Measurements from ENCODE around the gene TIPARP. TPM values are rescaled to one million over a fixed set of nuclear protein-coding genes. Genes with fewer than 3 reads are reported as not detected.
A peak's percentile ranks its signal among the peaks of the same experiment; 100 is the strongest.

The TIPARP gene
- total and polyA plus RNA-seq, 2 of the 13 experiments (the other 11 are each of a cell fraction or from before 2014, with no cell fraction given), result 7.3 to 19.7 TPM

GRCh38 chr3:156749244-156749643 is 74.9 kb downstream of the TIPARP start (continued):
- peak; percentile 76 for TF ChIP-seq ZNF687 (CRISPR knock-in tag; IDR thresholded peaks at IDR 0.05)
- no peak for TF ChIP-seq ZNF841 (CRISPR knock-in tag; IDR thresholded peaks at IDR 0.05; ENCODE audit: borderline replicate concordance)
- no peak for TF ChIP-seq HBP1 (CRISPR knock-in tag; IDR thresholded peaks at IDR 0.05; ENCODE audit: low read depth)
- no peak for TF ChIP-seq PRDM10 (CRISPR knock-in tag; IDR thresholded peaks at IDR 0.05; ENCODE audit: low read depth)
- TF ChIP-seq ZNF607 (CRISPR knock-in tag; IDR thresholded peaks at IDR 0.05; ENCODE audit: borderline replicate concordance), result no peak
- TF ChIP-seq ZNF232 (CRISPR knock-in tag; IDR thresholded peaks at IDR 0.05; ENCODE audit: borderline replicate concordance), result no peak
- no peak for TF ChIP-seq ZNF790 (CRISPR knock-in tag; IDR thresholded peaks at IDR 0.05; ENCODE audit: borderline replicate concordance)
- no peak for TF ChIP-seq CBX5 (CRISPR knock-in tag; IDR thresholded peaks at IDR 0.05; ENCODE audit: borderline replicate concordance)
- TF ChIP-seq ATRX (CRISPR knock-in tag; IDR thresholded peaks at IDR 0.05; ENCODE audit: borderline replicate concordance), result no peak
- TF ChIP-seq RFX5 (IDR thresholded peaks at IDR 0.05; ENCODE audit: low read depth, low read length), result peak; percentile 68
- TF ChIP-seq RFXANK (CRISPR knock-in tag; IDR thresholded peaks at IDR 0.05), result no peak
- peak; percentile 63 for TF ChIP-seq SAP130 (CRISPR knock-in tag; IDR thresholded peaks at IDR 0.05; ENCODE audit: low read depth)
- no peak for TF ChIP-seq YY1 (IDR thresholded peaks at IDR 0.05; ENCODE audit: insufficient read depth, insufficient replicate concordance, low read depth, low read length)
- peak; percentile 51; the same call in 1 of the 2 replicates for TF ChIP-seq ZGPAT (CRISPR knock-in tag; IDR thresholded peaks at IDR 0.05)
- no peak for TF ChIP-seq ZNF569 (CRISPR knock-in tag; IDR thresholded peaks at IDR 0.05; ENCODE audit: borderline replicate concordance)
- TF ChIP-seq ZNF496 (CRISPR knock-in tag; IDR thresholded peaks at IDR 0.05; ENCODE audit: insufficient replicate concordance), result no peak
- TF ChIP-seq AKAP8 (CRISPR knock-in tag; IDR thresholded peaks at IDR 0.05), result no peak
- TF ChIP-seq ZNF18 (CRISPR knock-in tag; IDR thresholded peaks at IDR 0.05; ENCODE audit: insufficient replicate concordance), result no peak
